Panc1 (cell line): Measurements from ENCODE around the gene CDKN3. TPM values are rescaled to one million over a fixed set of nuclear protein-coding genes. Genes with fewer than 3 reads are reported as not detected.

Experiments used
- ATAC-seq: fragments of 200-7000 bp; cut with Tn5 transposase; 2 replicates; pipeline ENCODE4 v1.9.1; 2020; ENCODE audit warnings: mild to moderate bottlenecking, moderate library complexity
- BruUV-seq: library from RNA; stranded (reverse); fragments of 400-500 nt; replicated peaks from 2 replicates; lab custom pipeline; 2021; lab: Mats Ljungman, UMichigan
- CTCF ChIA-PET: fragments of 300-600 bp; sonication (Branson Sonifier 250); formaldehyde crosslinking; loops from one replicate; lab custom pipeline; 2022; ENCODE audit warnings: antibody characterized with exemption; lab: Charles Lee
- POLR2A ChIA-PET: fragments of 300-600 bp; sonication (Branson Sonifier 250); formaldehyde crosslinking; loops from one replicate; lab custom pipeline; 2022; ENCODE audit warnings: antibody characterized with exemption; lab: Charles Lee
- DNase-seq: peaks from one replicate; pipeline ENCODE4 v3.0.0-alpha.2; 2010; ENCODE audit warnings: low read depth, low spot score
- H3K27ac ChIP-seq: 2 replicates; pipeline ENCODE4 v1.5.1; 2011; ENCODE audit warnings: mild to moderate bottlenecking, low read length, inconsistent platforms
- H3K27me3 ChIP-seq: fragments of 200-500 bp; sonication (Bioruptor generic); 2 replicates; pipeline ENCODE4 v1.6.0; 2014; ENCODE audit warnings: low read length, inconsistent platforms; ENCODE audit not compliant: control insufficient read depth, insufficient read depth
- H3K36me3 ChIP-seq: fragments of 200-500 bp; sonication (Bioruptor generic); 2 replicates; pipeline ENCODE4 v1.5.1; 2014; ENCODE audit warnings: inconsistent platforms, mild to moderate bottlenecking, low read length, moderate library complexity; ENCODE audit not compliant: control insufficient read depth, insufficient read depth
- H3K4me1 ChIP-seq: 2 replicates; pipeline ENCODE4 v1.5.1; 2011; ENCODE audit warnings: inconsistent platforms, mild to moderate bottlenecking, low read length, moderate library complexity; ENCODE audit not compliant: control insufficient read depth, insufficient read depth
- H3K4me3 ChIP-seq, 2 experiments: 2 replicates each; pipeline ENCODE4 v1.5.1; 2011 to 2012; ENCODE audit warnings: low read depth in 2 of 2, low read length in 2 of 2, mild to moderate bottlenecking in 2 of 2, inconsistent platforms in 1 of 2, moderate library complexity in 1 of 2
- H3K9me3 ChIP-seq: fragments of 200-500 bp; sonication (Bioruptor generic); 2 replicates; pipeline ENCODE4 v1.5.1; 2014; ENCODE audit warnings: low read depth, mild to moderate bottlenecking, inconsistent platforms, low read length, moderate library complexity; ENCODE audit not compliant: control insufficient read depth, insufficient read depth
- POLR2AphosphoS5 ChIP-seq: IDR thresholded peaks from 2 replicates; pipeline ENCODE4 v1.6.1; 2012; ENCODE audit warnings: mild to moderate bottlenecking, low read depth, low read length, moderate library complexity
- REST ChIP-seq, 2 experiments: IDR thresholded peaks; 2 replicates each; pipeline ENCODE4 v1.6.1; 2011 to 2012; ENCODE audit warnings: low read depth in 2 of 2, control low read depth in 1 of 2, low read length in 1 of 2, mild to moderate bottlenecking in 1 of 2, moderate library complexity in 1 of 2; ENCODE audit not compliant: insufficient read depth in 1 of 2
- SIN3A ChIP-seq: IDR thresholded peaks from 2 replicates; pipeline ENCODE4 v1.6.1; 2012; ENCODE audit warnings: low read depth, mild to moderate bottlenecking, low read length, moderate library complexity, borderline replicate concordance; ENCODE audit not compliant: insufficient read depth
- TCF7L2 ChIP-seq: IDR thresholded peaks from 2 replicates; pipeline ENCODE4 v1.6.1; 2011; ENCODE audit warnings: mild to moderate bottlenecking, low read depth, low read length, inconsistent platforms
- in situ Hi-C: cut with HindIII; loops from 2 replicates; pipeline ENCODE4 v1.10.0; 2016; ENCODE audit warnings: low sequenced_read_pairs, low pct_unique_long_range_greater_than_20kb
- intact Hi-C: fragments of 100-400 bp; cut with micrococcal nuclease; formaldehyde crosslinking; loops from one replicate; pipeline ENCODE4 v1.10.0; 2022; ENCODE audit not compliant: unreplicated experiment
- total RNA-seq: library from RNA; stranded (reverse); gene quantifications from one replicate; pipeline ENCODE4 v1.2.1, GENCODE V29; 2021; ENCODE audit not compliant: unreplicated experiment
- TF ChIP-seq, protein P1 (sequence below): fragments of 450-650 bp; IDR thresholded peaks from 2 replicates; pipeline ENCODE4 v1.5.1; 2017; ENCODE audit warnings: mild to moderate bottlenecking

Gene CDKN3
- total RNA-seq, 1 experiment from 2014 or later = 36.1 TPM

DNA sequence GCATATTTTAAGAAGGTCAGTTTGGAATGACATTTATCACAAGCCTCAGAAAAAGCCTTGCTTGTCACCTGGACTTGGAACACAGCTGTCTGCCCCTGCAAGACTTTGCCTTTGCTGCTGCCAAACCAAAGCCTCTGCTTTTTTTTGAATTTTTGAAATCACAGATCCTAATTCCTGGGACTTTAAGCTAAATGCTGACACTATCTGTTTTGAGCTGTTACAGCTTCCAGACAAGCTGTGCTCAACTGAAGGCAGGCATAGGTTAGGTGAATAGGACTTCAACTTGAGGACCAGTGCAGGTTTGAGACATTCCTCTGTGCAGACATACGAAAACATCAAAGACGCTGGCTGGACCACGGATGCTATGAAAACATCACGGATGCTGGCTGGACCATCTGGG is 11.3 kb upstream of the CDKN3 start:
- Histone ChIP-seq H3K27ac (no peak overlapping the region), H3K4me1 (no peaks in the 10 kb centered on the region), H3K36me3 (no peaks in the 10 kb centered on the region), H3K27me3 (no peaks in the 10 kb centered on the region; the same call in none of the 2 replicates), H3K9me3 (no peaks in the 10 kb centered on the region), H3K4me3 (no peak overlapping the region)
- TF ChIP-seq REST (IDR thresholded peaks at IDR 0.05; ENCODE audit: insufficient read depth in 1 of 2, low read depth in 2 of 2, low read length in 1 of 2) (no peak), POLR2AphosphoS5 (no peak), SIN3A (no peak), TCF7L2 (no peak)
- TF ChIP-seq, protein P1, sequence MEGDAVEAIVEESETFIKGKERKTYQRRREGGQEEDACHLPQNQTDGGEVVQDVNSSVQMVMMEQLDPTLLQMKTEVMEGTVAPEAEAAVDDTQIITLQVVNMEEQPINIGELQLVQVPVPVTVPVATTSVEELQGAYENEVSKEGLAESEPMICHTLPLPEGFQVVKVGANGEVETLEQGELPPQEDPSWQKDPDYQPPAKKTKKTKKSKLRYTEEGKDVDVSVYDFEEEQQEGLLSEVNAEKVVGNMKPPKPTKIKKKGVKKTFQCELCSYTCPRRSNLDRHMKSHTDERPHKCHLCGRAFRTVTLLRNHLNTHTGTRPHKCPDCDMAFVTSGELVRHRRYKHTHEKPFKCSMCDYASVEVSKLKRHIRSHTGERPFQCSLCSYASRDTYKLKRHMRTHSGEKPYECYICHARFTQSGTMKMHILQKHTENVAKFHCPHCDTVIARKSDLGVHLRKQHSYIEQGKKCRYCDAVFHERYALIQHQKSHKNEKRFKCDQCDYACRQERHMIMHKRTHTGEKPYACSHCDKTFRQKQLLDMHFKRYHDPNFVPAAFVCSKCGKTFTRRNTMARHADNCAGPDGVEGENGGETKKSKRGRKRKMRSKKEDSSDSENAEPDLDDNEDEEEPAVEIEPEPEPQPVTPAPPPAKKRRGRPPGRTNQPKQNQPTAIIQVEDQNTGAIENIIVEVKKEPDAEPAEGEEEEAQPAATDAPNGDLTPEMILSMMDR = no peak
- in situ Hi-C loops (no loop called here), intact Hi-C loops (no loop called here)
- ATAC-seq (no peak), DNase-seq (no peak)
- ChIA-PET CTCF (no interaction called here), POLR2A (no interaction called here)
- BruUV-seq = no TSS peak

- POLR2A ChIA-PET = no interaction called here
- no peak for TF ChIP-seq POLR2AphosphoS5
- no peak for TF ChIP-seq REST (IDR thresholded peaks at IDR 0.05; ENCODE audit: insufficient read depth in 1 of 2, low read depth in 2 of 2, low read length in 1 of 2)
- no peak for TF ChIP-seq TCF7L2
- no peak for TF ChIP-seq SIN3A
- TF ChIP-seq, protein P1 = no peak
- ATAC-seq = no peak
These were observed 9.5 kb upstream of the CDKN3 start for GRCh38 chr14:54387328-54387727.

More at GRCh38 chr14:54387328-54387727, 9.5 kb upstream of the CDKN3 start:
- Histone ChIP-seq H3K9me3 (no peaks in the 10 kb centered on the region), H3K4me3 (no peak overlapping the region), H3K4me1 (no peaks in the 10 kb centered on the region), H3K27me3 (no peaks in the 10 kb centered on the region; the same call in none of the 2 replicates), H3K36me3 (no peaks in the 10 kb centered on the region), H3K27ac (no peak overlapping the region)
- BruUV-seq = no TSS peak
- CTCF ChIA-PET = no interaction called here
- DNase-seq = no peak
- in situ Hi-C loops = no loop called here
- intact Hi-C loops = no loop called here
